Upper lobe of left lung (tissue), 6 donors: ENCODE data around the gene CCR1. TPM values are rescaled to one million over a fixed set of nuclear protein-coding genes. Genes with fewer than 3 reads are reported as not detected.

Source experiments
- ATAC-seq, 2 donors: fragments of 200-7000 bp; cut with Tn5 transposase; one replicate each; pipeline ENCODE4 v1.9.1; 2022; ENCODE audit warnings: mild to moderate bottlenecking in 2 of 2, moderate library complexity in 2 of 2; ENCODE audit not compliant: low FRiP score in 2 of 2
- DNase-seq, 2 donors: peaks; one replicate each; pipeline ENCODE4 v3.0.0-alpha.2; 2019 to 2020
- H3K27ac ChIP-seq, 4 donors: fragments of 200-600 bp; sonication (generic); one replicate each; pipeline ENCODE4 v1.5.1; 2016 to 2019
- H3K27me3 ChIP-seq, 4 donors: fragments of 200-600 bp; sonication (generic); one replicate each; pipeline ENCODE4 v1.5.1; 2017 to 2019
- H3K36me3 ChIP-seq, 4 donors: fragments of 200-600 bp; sonication (generic); one replicate each; pipeline ENCODE4 v1.5.1; 2016 to 2019
- H3K4me1 ChIP-seq, 4 donors: fragments of 200-600 bp; sonication (generic); one replicate each; pipeline ENCODE4 v1.5.1; 2018 to 2019
- H3K4me3 ChIP-seq, 4 donors: fragments of 200-600 bp; sonication (generic); one replicate each; pipeline ENCODE4 v1.5.1; 2017 to 2019; ENCODE audit warnings: mild to moderate bottlenecking in 2 of 4, moderate library complexity in 1 of 4
- H3K9me3 ChIP-seq, 4 donors: fragments of 200-600 bp; sonication (generic); one replicate each; pipeline ENCODE4 v1.5.1; 2018 to 2019
- CTCF ChIP-seq, 6 experiments: fragments of 450-650 bp in 4 of 6; fragments of 200-600 bp in 2 of 6; sonication (generic) in 2 of 6; IDR thresholded peaks; one replicate each; pipeline ENCODE4 v1.5.1; 2016 to 2019; ENCODE audit warnings: antibody characterized with exemption in 6 of 6
- EP300 ChIP-seq, 4 donors: sonication (generic); formaldehyde crosslinking; IDR thresholded peaks; one replicate each; pipeline ENCODE4 v1.5.1; 2017; ENCODE audit warnings: antibody characterized with exemption in 4 of 4, control low read depth in 2 of 4
- POLR2A ChIP-seq, 4 donors: fragments of 450-650 bp; IDR thresholded peaks; one replicate each; pipeline ENCODE4 v1.5.1; 2016 to 2017; ENCODE audit warnings: antibody characterized with exemption in 4 of 4, mild to moderate bottlenecking in 2 of 4
- POLR2AphosphoS5 ChIP-seq, 2 donors: sonication (generic); formaldehyde crosslinking; IDR thresholded peaks; one replicate each; pipeline ENCODE4 v1.5.1; 2017; ENCODE audit warnings: antibody characterized with exemption in 2 of 2
- WGBS, 2 donors: methylation state at CpG; one replicate each; pipeline ENCODE4 v1.1.5; 2017 to 2018; 5-methylcytosine and 5-hydroxymethylcytosine counted together
- total RNA-seq, 6 donors: library from RNA; depleted of rRNA in 4 of 6; stranded (reverse); fragments of >200 nt in 4 of 6; gene quantifications; one replicate each; pipeline versions ENCODE4 v1.1.0 to v1.2.1, GENCODE V29; 2016 to 2021
- donor health status: DM: no; HTN: no; CAD: no; lungs with moderate emphysema.
- donor health status: DM: no; HTN: yes; CAD: no; lungs with severe emphysema.

The CCR1 gene
- total RNA-seq, 6 donors from 2014 or later = 8.0 to 52.2 (median 17.8) TPM

GRCh38 chr3:46205286-46205960 is 2.7 kb downstream of the CCR1 start:
- Histone ChIP-seq H3K36me3 (peaks cover 0 to 8% (median 2%) of the 10 kb centered on the region in 4 donors), H3K27me3 (no peaks in the 10 kb centered on the region)

DNA sequence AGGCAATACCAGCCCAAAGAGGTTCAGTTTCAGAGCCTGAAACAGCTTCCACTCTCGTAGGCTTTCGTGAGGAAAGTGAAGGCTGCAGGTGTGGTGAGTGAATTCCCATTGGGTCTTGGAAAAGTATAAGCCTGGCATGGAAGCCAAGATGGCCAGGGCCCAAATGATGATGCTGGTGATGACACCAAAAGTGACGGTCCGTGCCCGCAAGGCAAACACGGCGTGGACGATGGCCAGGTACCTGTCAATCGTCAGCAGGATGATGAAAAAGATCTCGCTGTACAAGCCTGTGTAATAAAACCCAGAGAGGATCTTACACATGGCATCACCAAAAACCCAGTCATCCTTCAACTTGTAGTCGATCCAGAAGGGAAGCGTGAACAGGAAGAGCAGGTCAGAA is 4.4 kb downstream of the CCR1 start:
- peaks cover 3 to 10% (median 4%) of the 10 kb centered on the region in 4 donors for H3K4me1 ChIP-seq
- no peak for ATAC-seq
- no peak for TF ChIP-seq EP300 (IDR thresholded peaks at IDR 0.05)
- no peak for TF ChIP-seq CTCF (IDR thresholded peaks at IDR 0.05)
- no peak for TF ChIP-seq POLR2A (IDR thresholded peaks at IDR 0.05)
- no peak for TF ChIP-seq POLR2AphosphoS5 (IDR thresholded peaks at IDR 0.05)

More at GRCh38 chr3:46205286-46205960, 2.7 kb downstream of the CCR1 start:
- Histone ChIP-seq H3K27ac (peak overlapping the region in 1 of 4 donors; percentile 7), H3K4me3 (peak overlapping the region in 1 of 4 donors; percentile 43), H3K9me3 (no peaks in the 10 kb centered on the region), H3K4me1 (peaks cover 5 to 17% (median 6%) of the 10 kb centered on the region in 4 donors)
- TF ChIP-seq POLR2AphosphoS5 (IDR thresholded peaks at IDR 0.05) (no peak), CTCF (IDR thresholded peaks at IDR 0.05) (no peak), EP300 (IDR thresholded peaks at IDR 0.05) (no peak), POLR2A (IDR thresholded peaks at IDR 0.05) (no peak)
- no peak for DNase-seq
- ATAC-seq = no peak
- WGBS, 2 donors = 77 to 78% methylated on average over 2 of the region's 2 CpGs

GRCh38 chr3:46202535-46202934 is 5.6 kb downstream of the CCR1 start:
- 67 to 92% methylated on average over 4 of the region's 4 CpGs for WGBS, 2 donors
- ATAC-seq = no peak
- peaks cover 0 to 3% (median under 1%) of the 10 kb centered on the region in 4 donors for H3K4me1 ChIP-seq
- TF ChIP-seq EP300 (IDR thresholded peaks at IDR 0.05) (no peak), POLR2AphosphoS5 (IDR thresholded peaks at IDR 0.05) (no peak), CTCF (IDR thresholded peaks at IDR 0.05) (no peak), POLR2A (IDR thresholded peaks at IDR 0.05) (no peak)
- no peak for DNase-seq
- H3K27me3 ChIP-seq = no peaks in the 10 kb centered on the region
- H3K36me3 ChIP-seq = peaks cover 0 to 8% (median 2%) of the 10 kb centered on the region in 4 donors
- H3K27ac ChIP-seq = peak overlapping the region in 1 of 4 donors; percentile 18
- H3K9me3 ChIP-seq = no peaks in the 10 kb centered on the region
- H3K4me3 ChIP-seq = no peak overlapping the region

More for the DNA sequence above, 4.4 kb downstream of the CCR1 start:
- H3K4me3 ChIP-seq = no peak overlapping the region
- no peak overlapping the region for H3K27ac ChIP-seq
- H3K36me3 ChIP-seq = peaks cover 0 to 8% (median 2%) of the 10 kb centered on the region in 4 donors
- peak in 1 of 2 donors; percentile 33 for DNase-seq
- H3K27me3 ChIP-seq = no peaks in the 10 kb centered on the region
- 94 to 96% methylated on average over 12 of the region's 12 CpGs for WGBS, 2 donors
- no peaks in the 10 kb centered on the region for H3K9me3 ChIP-seq

- Histone ChIP-seq H3K27ac (peak overlapping the region in 1 of 4 donors; percentile 21), H3K9me3 (no peaks in the 10 kb centered on the region), H3K4me1 (peaks cover 0 to 3% (median 0%) of the 10 kb centered on the region in 4 donors), H3K36me3 (peaks cover 0 to 8% (median 2%) of the 10 kb centered on the region in 4 donors), H3K27me3 (no peaks in the 10 kb centered on the region), H3K4me3 (no peak overlapping the region)
- DNase-seq (no peak), ATAC-seq (no peak)
- WGBS, 2 donors = 37 to 59% methylated on average over 1 of the region's 1 CpG
- TF ChIP-seq EP300 (IDR thresholded peaks at IDR 0.05) = no peak
- TF ChIP-seq CTCF (IDR thresholded peaks at IDR 0.05) = no peak
Observed at GRCh38 chr3:46200790-46201189, 7.3 kb downstream of the CCR1 start.

- Histone ChIP-seq H3K4me1 (peaks cover 0 to 3% (median 0%) of the 10 kb centered on the region in 4 donors), H3K9me3 (no peaks in the 10 kb centered on the region), H3K36me3 (peaks cover 0 to 8% (median 2%) of the 10 kb centered on the region in 4 donors), H3K27me3 (no peaks in the 10 kb centered on the region), H3K27ac (no peak overlapping the region), H3K4me3 (no peak overlapping the region)
- DNase-seq (no peak), ATAC-seq (no peak)
- no peak for TF ChIP-seq CTCF (IDR thresholded peaks at IDR 0.05)
- TF ChIP-seq POLR2AphosphoS5 (IDR thresholded peaks at IDR 0.05) = no peak
- TF ChIP-seq POLR2A (IDR thresholded peaks at IDR 0.05) = no peak
- TF ChIP-seq EP300 (IDR thresholded peaks at IDR 0.05) = no peak
- WGBS, 2 donors = 74 to 86% methylated on average over 5 of the region's 5 CpGs
Observed at GRCh38 chr3:46200211-46200610, 7.9 kb downstream of the CCR1 start.
